GM18526 (cell line): ENCODE measurements around the gene LLGL2.

ENCODE experiments used
- POLR2A ChIP-seq: IDR thresholded peaks from 3 replicates; pipeline ENCODE4 v1.6.1; 2011; ENCODE audit not compliant: insufficient read length; ENCODE audit errors: extremely low read depth

The LLGL2 gene

DNA sequence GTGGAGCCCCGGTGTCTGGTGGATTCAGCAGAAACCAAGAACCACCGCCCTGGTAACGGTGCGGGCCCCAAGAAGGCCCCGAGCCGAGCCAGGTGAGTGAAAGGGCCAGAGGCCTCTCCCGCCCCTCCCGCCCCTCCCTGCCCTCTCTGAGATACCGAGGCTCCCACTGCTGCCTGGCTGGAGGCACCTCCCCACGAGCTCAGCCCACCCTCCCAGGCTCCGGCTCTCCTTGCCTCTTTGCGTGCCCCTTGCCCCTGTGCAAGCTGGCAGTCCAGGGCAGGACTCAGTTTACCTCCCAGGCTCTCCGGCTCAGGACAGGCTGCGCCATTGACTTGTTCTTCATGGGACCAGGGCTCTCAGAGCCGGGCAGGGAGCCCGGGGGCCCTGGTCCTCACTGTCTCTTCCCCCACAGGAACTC lies 48.1 kb downstream of the LLGL2 start:
- TF ChIP-seq POLR2A = no peak

GRCh38 chr17:75573994-75574393 lies 48.5 kb downstream of the LLGL2 start:
- TF ChIP-seq POLR2A = no peak

DNA sequence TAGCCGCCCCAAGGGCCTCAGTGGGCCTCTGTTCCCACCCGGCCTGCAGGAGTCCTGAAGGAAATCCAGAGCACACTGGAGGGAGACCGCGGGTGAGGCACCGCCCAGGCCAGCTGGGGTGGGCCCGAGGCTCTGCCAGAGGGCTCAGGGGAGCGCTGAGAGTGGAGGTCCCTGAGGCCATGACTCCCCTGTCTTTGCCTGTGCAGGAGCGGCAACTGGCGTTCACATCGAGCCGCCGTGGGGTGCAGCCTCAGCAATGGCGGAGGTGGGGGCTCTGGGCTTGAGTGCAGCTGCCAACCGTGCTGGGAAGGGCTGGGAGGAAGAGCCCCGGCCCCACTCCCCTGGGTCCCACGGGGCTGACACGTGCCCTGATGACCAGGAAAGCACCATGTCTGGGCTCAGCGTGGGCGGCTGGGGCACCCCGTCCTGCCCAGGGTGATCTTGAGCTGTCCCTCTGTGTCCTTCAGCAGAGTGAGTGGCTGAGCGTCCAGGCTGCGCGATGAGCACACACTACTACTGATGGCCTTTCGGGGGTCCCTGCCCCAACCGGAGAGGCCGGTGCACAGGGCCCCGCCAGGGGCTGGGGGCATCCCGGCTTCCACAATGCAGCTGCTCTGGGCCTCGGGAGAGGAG lies 49.0 kb downstream of the LLGL2 start:
- no peak for TF ChIP-seq POLR2A

DNA sequence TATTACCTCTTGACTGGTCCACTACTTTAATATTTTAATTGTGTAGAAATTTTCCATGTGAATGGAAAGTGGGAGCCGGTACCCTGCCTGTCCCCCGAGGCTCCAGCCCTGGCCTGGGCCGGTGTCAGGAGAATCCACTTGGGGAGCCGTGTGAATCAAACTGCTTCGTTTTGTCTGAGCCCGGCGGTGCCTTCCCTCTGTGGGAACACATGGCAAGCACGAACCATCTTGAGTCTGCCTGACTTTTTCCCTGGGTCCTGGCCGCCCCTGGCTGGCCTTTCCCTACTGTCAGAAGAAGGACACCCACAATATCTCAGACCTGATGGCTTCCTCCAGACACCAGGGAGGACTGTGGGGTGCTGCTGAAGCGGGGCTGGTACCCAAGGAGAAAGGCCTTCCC lies 49.7 kb downstream of the LLGL2 start:
- TF ChIP-seq POLR2A = no peak

- no peak for TF ChIP-seq POLR2A
Observed at GRCh38 chr17:75575728-75576127, 50.2 kb downstream of the LLGL2 start.

DNA sequence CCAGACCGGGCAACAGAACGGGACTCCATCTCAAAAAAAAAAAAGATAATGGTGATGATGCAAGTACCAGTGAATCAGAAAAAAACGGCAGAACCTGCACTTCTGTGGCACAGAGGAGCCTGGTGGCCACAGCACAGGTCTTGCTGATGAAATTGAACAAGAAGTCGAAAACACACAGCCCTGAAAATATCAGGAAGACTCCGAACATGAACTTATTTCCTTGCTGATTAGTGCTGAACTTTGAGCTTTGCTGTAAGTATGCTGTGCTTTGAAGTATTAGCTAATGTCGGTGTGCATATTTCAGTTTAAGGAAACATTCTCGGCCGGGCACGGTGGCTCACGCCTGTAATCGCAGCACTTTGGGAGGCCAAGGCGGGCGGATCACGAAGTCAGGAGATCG lies 51.2 kb downstream of the LLGL2 start:
- no peak for TF ChIP-seq POLR2A

DNA sequence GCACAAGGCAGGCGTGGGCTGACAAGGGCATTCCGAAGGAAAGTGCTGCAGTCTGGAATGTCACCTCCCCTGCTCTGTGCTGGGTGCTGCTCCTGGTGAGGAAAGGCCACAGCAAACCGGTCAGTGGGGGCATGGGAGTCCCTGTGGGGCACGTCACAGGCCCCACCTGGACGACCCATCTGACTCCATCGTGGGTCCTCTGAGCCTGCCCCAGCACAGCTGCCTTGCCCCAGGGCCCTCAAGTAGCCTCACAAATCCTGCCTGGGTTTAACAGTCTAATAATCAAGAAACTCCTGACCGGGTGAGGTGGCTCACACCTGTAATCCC lies 59.3 kb downstream of the LLGL2 start:
- no peak for TF ChIP-seq POLR2A

GRCh38 chr17:75587675-75588595 lies 62.4 kb downstream of the LLGL2 start, which contains the start of gene MYO15B:
MYO15B (plus strand) TSS chr17:75587800; CDS start chr17:75588058, 258 bp downstream.
- TF ChIP-seq POLR2A = no peak

DNA sequence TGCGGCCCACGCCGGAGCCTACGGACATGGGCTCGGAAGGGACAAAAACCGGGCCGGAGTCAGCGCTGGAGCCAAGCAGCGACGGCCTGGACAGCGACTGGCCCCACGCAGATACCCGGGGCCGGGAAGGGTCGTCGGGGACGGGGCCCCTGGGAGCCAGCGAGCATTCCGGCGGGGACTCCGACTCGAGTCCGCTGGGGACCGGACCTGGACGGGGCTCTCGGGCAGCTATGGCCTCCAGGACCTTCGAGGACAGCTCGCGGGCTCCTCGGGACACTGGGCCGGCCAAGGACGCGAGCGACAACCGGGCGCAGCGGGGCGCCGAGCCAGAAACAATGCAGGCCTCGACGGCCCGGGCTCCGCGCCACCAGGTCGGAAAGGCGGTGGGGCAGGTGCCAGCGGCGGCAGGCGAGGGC lies 63.1 kb downstream of the LLGL2 start:
- TF ChIP-seq POLR2A = no peak

GRCh38 chr17:75589012-75589918 lies 63.8 kb downstream of the LLGL2 start:
- TF ChIP-seq POLR2A = no peak

DNA sequence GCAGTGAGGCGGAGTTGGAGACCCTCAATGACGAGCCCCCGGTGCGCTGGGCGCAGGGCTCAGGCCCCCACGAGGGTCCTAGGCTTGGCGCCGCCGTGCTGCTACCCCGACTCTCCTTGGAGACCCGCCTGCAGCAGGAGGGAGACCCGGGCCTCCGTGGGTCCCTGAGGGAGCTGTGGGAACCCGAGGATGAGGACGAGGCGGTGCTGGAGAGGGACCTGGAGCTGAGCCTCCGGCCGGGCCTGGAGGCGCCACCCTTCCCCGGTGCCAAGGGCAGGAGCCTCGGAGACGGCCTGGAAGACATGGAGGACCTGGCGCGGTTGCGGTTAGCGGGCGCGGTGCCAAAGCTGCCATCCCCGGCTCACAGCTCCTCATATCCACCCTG lies 64.4 kb downstream of the LLGL2 start:
- no peak for TF ChIP-seq POLR2A

GRCh38 chr17:75590314-75590761 lies 64.8 kb downstream of the LLGL2 start:
- TF ChIP-seq POLR2A = no peak

GRCh38 chr17:75590849-75591721 lies 65.6 kb downstream of the LLGL2 start:
- no peak for TF ChIP-seq POLR2A

- no peak for TF ChIP-seq POLR2A
Observed at GRCh38 chr17:75591722-75592302, 66.3 kb downstream of the LLGL2 start.
